Measurements from ENCODE around the gene CLCN5. TPM values are rescaled to one million over a fixed set of nuclear protein-coding genes. Genes with fewer than 3 reads are reported as not detected.

Gene CLCN5
- total RNA-seq, 1 donor from 2014 or later, result 15.6 TPM

- H3K27me3 ChIP-seq (ENCODE audit: control insufficient read depth, insufficient read depth, low read length), result no peaks in the 10 kb centered on the region
Observed at GRCh38 chrX:49949961-49950360, 27.6 kb downstream of the CLCN5 start.

DNA sequence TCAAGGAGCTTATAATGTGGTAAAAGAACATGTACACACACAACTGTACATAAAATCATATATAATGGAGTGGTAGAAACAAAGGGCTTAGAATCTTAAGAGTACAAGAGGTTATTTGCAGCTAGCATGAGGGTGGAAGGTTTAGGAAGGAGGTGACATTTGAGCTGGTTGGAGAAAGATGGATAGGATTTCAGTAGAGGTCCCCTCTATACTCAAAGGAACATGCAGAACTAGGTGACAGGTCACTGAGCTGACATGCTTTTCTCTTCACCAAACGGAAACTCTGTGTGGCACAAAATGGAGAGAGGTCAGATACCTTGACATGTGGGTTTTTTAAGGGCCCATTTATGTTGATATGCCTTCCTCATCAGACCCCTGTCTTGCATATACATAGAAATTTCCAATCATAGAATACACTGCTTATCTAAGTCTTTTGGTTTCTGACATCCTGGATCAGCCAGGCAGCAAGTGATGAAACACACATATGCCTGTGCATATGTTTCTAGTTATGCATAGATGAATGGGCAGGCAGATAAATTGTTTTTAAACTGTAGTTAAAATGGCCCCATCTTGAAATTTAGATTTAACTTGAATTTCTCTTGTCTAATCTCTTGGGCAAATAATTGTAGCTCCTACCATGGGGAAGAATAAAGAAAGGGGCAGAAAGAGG is 29.3 kb downstream of the CLCN5 start:
- no peaks in the 10 kb centered on the region for H3K27me3 ChIP-seq (ENCODE audit: control insufficient read depth, insufficient read depth, low read length)
- DNase-seq (ENCODE audit: low read depth), result no peak
- no peaks in the 10 kb centered on the region for H3K36me3 ChIP-seq (ENCODE audit: control insufficient read depth, insufficient read depth, low read length)
- TF ChIP-seq, protein P1, sequence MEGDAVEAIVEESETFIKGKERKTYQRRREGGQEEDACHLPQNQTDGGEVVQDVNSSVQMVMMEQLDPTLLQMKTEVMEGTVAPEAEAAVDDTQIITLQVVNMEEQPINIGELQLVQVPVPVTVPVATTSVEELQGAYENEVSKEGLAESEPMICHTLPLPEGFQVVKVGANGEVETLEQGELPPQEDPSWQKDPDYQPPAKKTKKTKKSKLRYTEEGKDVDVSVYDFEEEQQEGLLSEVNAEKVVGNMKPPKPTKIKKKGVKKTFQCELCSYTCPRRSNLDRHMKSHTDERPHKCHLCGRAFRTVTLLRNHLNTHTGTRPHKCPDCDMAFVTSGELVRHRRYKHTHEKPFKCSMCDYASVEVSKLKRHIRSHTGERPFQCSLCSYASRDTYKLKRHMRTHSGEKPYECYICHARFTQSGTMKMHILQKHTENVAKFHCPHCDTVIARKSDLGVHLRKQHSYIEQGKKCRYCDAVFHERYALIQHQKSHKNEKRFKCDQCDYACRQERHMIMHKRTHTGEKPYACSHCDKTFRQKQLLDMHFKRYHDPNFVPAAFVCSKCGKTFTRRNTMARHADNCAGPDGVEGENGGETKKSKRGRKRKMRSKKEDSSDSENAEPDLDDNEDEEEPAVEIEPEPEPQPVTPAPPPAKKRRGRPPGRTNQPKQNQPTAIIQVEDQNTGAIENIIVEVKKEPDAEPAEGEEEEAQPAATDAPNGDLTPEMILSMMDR (IDR thresholded peaks at IDR 0.05; ENCODE audit: insufficient read depth, low read length, poor library complexity, severe bottlenecking), result no peak
- H3K4me3 ChIP-seq (ENCODE audit: low read depth, low read length), result no peak overlapping the region

More at GRCh38 chrX:49949961-49950360, 27.6 kb downstream of the CLCN5 start:
- TF ChIP-seq, protein P1 (IDR thresholded peaks at IDR 0.05; ENCODE audit: insufficient read depth, low read length, poor library complexity, severe bottlenecking), result no peak
- H3K4me3 ChIP-seq (ENCODE audit: low read depth, low read length), result no peak overlapping the region
- H3K36me3 ChIP-seq (ENCODE audit: control insufficient read depth, insufficient read depth, low read length), result no peaks in the 10 kb centered on the region
- DNase-seq (ENCODE audit: low read depth), result no peak

- H3K27me3 ChIP-seq (ENCODE audit: control insufficient read depth, insufficient read depth, low read length), result no peaks in the 10 kb centered on the region
- TF ChIP-seq, protein P1 (IDR thresholded peaks at IDR 0.05; ENCODE audit: insufficient read depth, low read length, poor library complexity, severe bottlenecking), result no peak
- no peaks in the 10 kb centered on the region for H3K36me3 ChIP-seq (ENCODE audit: control insufficient read depth, insufficient read depth, low read length)
- DNase-seq (ENCODE audit: low read depth), result no peak
- H3K4me3 ChIP-seq (ENCODE audit: low read depth, low read length), result no peak overlapping the region
Observed at GRCh38 chrX:49956313-49956712, 33.9 kb downstream of the CLCN5 start.

DNA sequence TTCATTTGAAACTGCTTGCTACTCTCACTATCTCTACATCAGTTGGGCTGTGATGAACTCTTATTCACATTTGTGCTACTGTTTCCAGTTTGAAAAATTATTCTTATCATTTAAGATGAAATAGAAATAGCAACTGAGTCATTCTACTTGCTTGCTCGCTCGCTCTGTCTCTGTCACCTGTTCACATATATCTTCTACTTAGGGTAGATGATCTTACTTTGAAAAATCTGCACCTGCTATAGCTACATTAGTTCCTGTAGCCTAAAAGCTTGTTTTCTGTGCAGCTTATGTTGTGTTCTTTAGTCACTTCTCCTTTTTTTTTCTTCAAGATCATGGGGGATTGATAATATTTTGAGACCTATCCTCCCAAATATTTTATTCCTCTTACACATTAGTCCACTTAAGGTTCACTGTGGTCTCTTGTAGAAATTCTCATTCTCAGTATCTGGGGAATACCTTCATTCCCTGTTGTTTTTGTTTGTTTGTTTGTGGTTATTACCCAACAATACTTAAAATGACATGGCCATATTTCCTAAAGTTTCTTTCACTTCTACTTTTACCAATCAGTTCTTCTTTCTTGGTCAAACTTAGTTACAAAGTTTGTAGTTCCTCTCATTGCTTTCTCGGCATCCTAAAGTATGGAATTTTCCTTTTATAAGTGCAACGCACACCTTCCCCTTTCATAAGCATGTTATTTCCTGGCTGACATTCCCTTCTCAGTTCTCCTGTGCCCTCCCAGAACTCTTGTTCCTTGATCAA is 36.5 kb downstream of the CLCN5 start:
- Histone ChIP-seq H3K4me3 (ENCODE audit: low read depth, low read length) (no peak overlapping the region), H3K36me3 (ENCODE audit: control insufficient read depth, insufficient read depth, low read length) (no peaks in the 10 kb centered on the region), H3K27me3 (ENCODE audit: control insufficient read depth, insufficient read depth, low read length) (no peaks in the 10 kb centered on the region)
- TF ChIP-seq, protein P1 (IDR thresholded peaks at IDR 0.05; ENCODE audit: insufficient read depth, low read length, poor library complexity, severe bottlenecking), result no peak
- no peak for DNase-seq (ENCODE audit: low read depth)

DNA sequence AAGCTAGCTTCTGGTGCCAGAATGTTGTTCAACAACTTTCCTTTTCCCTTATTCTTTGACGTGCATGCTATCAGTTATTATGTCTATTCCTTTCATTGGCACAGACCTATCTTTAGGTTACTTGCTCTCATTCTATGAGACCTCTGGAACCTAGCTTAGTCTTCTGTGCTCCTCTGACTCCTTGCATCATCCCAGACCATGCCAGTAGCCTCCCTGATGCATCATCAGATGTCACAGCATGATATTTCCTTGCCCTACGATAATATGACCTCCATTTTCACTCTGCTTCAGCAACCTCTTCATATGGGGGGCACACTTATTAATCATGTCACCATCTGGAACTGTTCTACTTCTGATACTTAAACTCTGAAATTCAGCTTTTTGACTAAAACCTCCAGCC is 37.2 kb downstream of the CLCN5 start:
- no peaks in the 10 kb centered on the region for H3K27me3 ChIP-seq (ENCODE audit: control insufficient read depth, insufficient read depth, low read length)
- H3K36me3 ChIP-seq (ENCODE audit: control insufficient read depth, insufficient read depth, low read length), result no peaks in the 10 kb centered on the region
- no peak for DNase-seq (ENCODE audit: low read depth)
- H3K4me3 ChIP-seq (ENCODE audit: low read depth, low read length), result no peak overlapping the region
- TF ChIP-seq, protein P1 (IDR thresholded peaks at IDR 0.05; ENCODE audit: insufficient read depth, low read length, poor library complexity, severe bottlenecking), result no peak
